GM12878 (cell line): ENCODE measurements around the gene PCDHGC4. TPM values are rescaled to one million over a fixed set of nuclear protein-coding genes. Genes with fewer than 3 reads are reported as not detected.

Source experiments
- BHLHE40 ChIP-seq, 2 experiments: fragments of 450-650 bp in 1 of 2; IDR thresholded peaks; 2 replicates each; pipeline ENCODE4 v1.6.1; 2011 to 2017; ENCODE audit warnings: low read depth in 2 of 2, borderline replicate concordance in 1 of 2, improper control_type of control experiment in 1 of 2, low read length in 1 of 2, mild to moderate bottlenecking in 1 of 2
- EED ChIP-seq: sonication (generic); IDR thresholded peaks from 2 replicates; pipeline ENCODE4 v1.6.1; 2016; ENCODE audit warnings: antibody characterized with exemption, low read depth
- EP300 ChIP-seq, 2 experiments: fragments of 150-350 bp in 1 of 2; IDR thresholded peaks; 2 replicates each; pipeline ENCODE4 v1.6.1; 2011 to 2012; ENCODE audit warnings: low read depth in 2 of 2, low read length in 2 of 2, borderline replicate concordance in 1 of 2, improper control_type of control experiment in 1 of 2, inconsistent platforms in 1 of 2; ENCODE audit not compliant: control insufficient read depth in 1 of 2
- ETV6 ChIP-seq, 2 experiments: fragments of 450-650 bp in 1 of 2; IDR thresholded peaks in 1 of 2; conservative IDR thresholded peaks in 1 of 2; 2 replicates each; pipeline ENCODE4 v1.6.1; 2014; ENCODE audit warnings: antibody characterized with exemption in 1 of 2, borderline replicate concordance in 1 of 2, low read depth in 1 of 2, mild to moderate bottlenecking in 1 of 2, moderate library complexity in 1 of 2
- FOS ChIP-seq: IDR thresholded peaks from 3 replicates; pipeline ENCODE4 v1.6.1; 2011; ENCODE audit warnings: borderline replicate concordance; ENCODE audit not compliant: insufficient read length; ENCODE audit errors: extremely low read depth
- GABPA ChIP-seq: IDR thresholded peaks from 2 replicates; pipeline ENCODE4 v1.6.1; 2014; ENCODE audit warnings: antibody characterized with exemption, low read depth, mild to moderate bottlenecking, inconsistent platforms
- LARP7 ChIP-seq: fragments of 450-650 bp; IDR thresholded peaks from 2 replicates; pipeline ENCODE4 v1.6.1; 2017; ENCODE audit warnings: mild to moderate bottlenecking
- PAX5 ChIP-seq: IDR thresholded peaks from 2 replicates; pipeline ENCODE4 v1.6.1; 2011; ENCODE audit warnings: low read depth, low read length, borderline replicate concordance
- PAX8 ChIP-seq: fragments of 450-650 bp; IDR thresholded peaks from 2 replicates; pipeline ENCODE4 v1.6.1; 2017; ENCODE audit warnings: mild to moderate bottlenecking, moderate library complexity
- RUNX3 ChIP-seq: IDR thresholded peaks from 2 replicates; pipeline ENCODE4 v1.6.1; 2012; ENCODE audit warnings: low read length, inconsistent platforms
- STAT3 ChIP-seq: IDR thresholded peaks from 2 replicates; pipeline ENCODE4 v1.6.1; 2011; ENCODE audit warnings: low read depth, low read length, improper control_type of control experiment
- ZNF217 ChIP-seq: fragments of 450-650 bp; IDR thresholded peaks from 2 replicates; pipeline ENCODE4 v1.6.1; 2017; ENCODE audit warnings: antibody characterized with exemption, mild to moderate bottlenecking
- ZZZ3 ChIP-seq: IDR thresholded peaks from 2 replicates; pipeline ENCODE4 v1.6.1; 2011; ENCODE audit warnings: low read depth; ENCODE audit not compliant: control insufficient read depth, insufficient read length
- polyA plus RNA-seq, 11 experiments: library from polyadenylated mRNA; depleted of rRNA in 4 of 11; unstranded in 6 of 11; stranded (reverse) in 5 of 11; fragments of >200 nt; fragmentation: Nextera tagmentation in 4 of 11; fragmentation: Illumina TruSeq in 1 of 11; extraction: Ambion mirVana in 4 of 11; extraction: Trizol in 1 of 11; gene quantifications; 1 replicate in 1 of 11; 2 replicates in 10 of 11; pipeline versions ENCODE4 v1.2.1 to v1.2.3, GENCODE V29; 2011 to 2016; ENCODE audit warnings: inconsistent platforms in 2 of 11, missing spikeins in 2 of 11, low read depth in 1 of 11
- total RNA-seq, 4 experiments: library from RNA; depleted of rRNA in 3 of 4; stranded (reverse); fragments of >200 nt in 3 of 4; fragmentation: Illumina TruSeq in 1 of 4; extraction: Trizol in 1 of 4; gene quantifications; 2 replicates each; pipeline versions ENCODE4 v1.2.1 to v1.2.3, GENCODE V29; 2013 to 2021
- TF ChIP-seq, protein P1 (sequence below): fragments of 450-650 bp; IDR thresholded peaks from 2 replicates; pipeline ENCODE4 v1.6.1; 2018; ENCODE audit warnings: borderline replicate concordance, mild to moderate bottlenecking; ENCODE audit not compliant: partially characterized antibody
- TF ChIP-seq, protein P2 (sequence below): IDR thresholded peaks from 2 replicates; pipeline ENCODE4 v1.6.1; 2011; ENCODE audit warnings: mild to moderate bottlenecking, low read depth, low read length, moderate library complexity; ENCODE audit not compliant: insufficient replicate concordance
- TF ChIP-seq, protein P3 (sequence below): fragments of 450-650 bp; conservative IDR thresholded peaks from 2 replicates; pipeline ENCODE4 v1.6.1; 2017; ENCODE audit warnings: mild to moderate bottlenecking, moderate library complexity
- TF ChIP-seq, protein P4 (sequence below): fragments of 450-650 bp; IDR thresholded peaks from 2 replicates; pipeline ENCODE4 v1.6.1; 2017; ENCODE audit warnings: mild to moderate bottlenecking
- TF ChIP-seq, protein P5 (sequence below), 3 experiments: IDR thresholded peaks in 2 of 3; conservative IDR thresholded peaks in 1 of 3; 2 replicates each; pipeline ENCODE4 v1.5.1; 2011; ENCODE audit warnings: low read depth in 3 of 3, low read length in 3 of 3, mild to moderate bottlenecking in 3 of 3, control low read depth in 2 of 3, moderate library complexity in 2 of 3, inconsistent platforms in 1 of 3, mixed read lengths in 1 of 3; ENCODE audit not compliant: control insufficient read depth in 2 of 3, insufficient read depth in 1 of 3; ENCODE audit errors: extremely low read depth in 1 of 3

Gene PCDHGC4
- total and polyA plus RNA-seq, 10 of the 15 experiments (the other 5 are each of a cell fraction or from before 2014, with no cell fraction given) = 0.04 to 1.2 (median 0.52) TPM

DNA sequence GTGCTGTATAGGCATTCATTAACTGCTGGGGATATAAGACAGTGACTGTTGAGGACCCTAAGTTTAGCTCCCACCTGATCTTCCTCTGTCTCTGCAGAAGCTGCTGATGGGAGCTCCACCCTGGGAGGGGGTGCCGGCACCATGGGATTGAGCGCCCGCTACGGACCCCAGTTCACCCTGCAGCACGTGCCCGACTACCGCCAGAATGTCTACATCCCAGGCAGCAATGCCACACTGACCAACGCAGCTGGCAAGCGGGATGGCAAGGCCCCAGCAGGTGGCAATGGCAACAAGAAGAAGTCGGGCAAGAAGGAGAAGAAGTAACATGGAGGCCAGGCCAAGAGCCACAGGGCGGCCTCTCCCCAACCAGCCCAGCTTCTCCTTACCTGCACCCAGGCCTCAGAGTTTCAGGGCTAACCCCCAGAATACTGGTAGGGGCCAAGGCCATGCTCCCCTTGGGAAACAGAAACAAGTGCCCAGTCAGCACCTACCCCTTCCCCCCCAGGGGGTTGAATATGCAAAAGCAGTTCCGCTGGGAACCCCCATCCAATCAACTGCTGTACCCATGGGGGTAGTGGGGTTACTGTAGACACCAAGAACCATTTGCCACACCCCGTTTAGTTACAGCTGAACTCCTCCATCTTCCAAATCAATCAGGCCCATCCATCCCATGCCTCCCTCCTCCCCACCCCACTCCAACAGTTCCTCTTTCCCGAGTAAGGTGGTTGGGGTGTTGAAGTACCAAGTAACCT is 26.2 kb downstream of the PCDHGC4 start (continued):
- TF ChIP-seq, protein P1, sequence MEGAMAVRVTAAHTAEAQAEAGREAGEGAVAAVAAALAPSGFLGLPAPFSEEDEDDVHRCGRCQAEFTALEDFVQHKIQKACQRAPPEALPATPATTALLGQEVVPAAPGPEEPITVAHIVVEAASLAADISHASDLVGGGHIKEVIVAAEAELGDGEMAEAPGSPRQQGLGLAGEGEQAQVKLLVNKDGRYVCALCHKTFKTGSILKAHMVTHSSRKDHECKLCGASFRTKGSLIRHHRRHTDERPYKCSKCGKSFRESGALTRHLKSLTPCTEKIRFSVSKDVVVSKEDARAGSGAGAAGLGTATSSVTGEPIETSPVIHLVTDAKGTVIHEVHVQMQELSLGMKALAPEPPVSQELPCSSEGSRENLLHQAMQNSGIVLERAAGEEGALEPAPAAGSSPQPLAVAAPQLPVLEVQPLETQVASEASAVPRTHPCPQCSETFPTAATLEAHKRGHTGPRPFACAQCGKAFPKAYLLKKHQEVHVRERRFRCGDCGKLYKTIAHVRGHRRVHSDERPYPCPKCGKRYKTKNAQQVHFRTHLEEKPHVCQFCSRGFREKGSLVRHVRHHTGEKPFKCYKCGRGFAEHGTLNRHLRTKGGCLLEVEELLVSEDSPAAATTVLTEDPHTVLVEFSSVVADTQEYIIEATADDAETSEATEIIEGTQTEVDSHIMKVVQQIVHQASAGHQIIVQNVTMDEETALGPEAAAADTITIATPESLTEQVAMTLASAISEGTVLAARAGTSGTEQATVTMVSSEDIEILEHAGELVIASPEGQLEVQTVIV = no peak
- TF ChIP-seq, protein P2, sequence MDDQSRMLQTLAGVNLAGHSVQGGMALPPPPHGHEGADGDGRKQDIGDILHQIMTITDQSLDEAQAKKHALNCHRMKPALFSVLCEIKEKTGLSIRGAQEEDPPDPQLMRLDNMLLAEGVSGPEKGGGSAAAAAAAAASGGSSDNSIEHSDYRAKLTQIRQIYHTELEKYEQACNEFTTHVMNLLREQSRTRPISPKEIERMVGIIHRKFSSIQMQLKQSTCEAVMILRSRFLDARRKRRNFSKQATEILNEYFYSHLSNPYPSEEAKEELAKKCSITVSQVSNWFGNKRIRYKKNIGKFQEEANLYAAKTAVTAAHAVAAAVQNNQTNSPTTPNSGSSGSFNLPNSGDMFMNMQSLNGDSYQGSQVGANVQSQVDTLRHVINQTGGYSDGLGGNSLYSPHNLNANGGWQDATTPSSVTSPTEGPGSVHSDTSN = no peak
- peak; percentile 22 to 68; a peak in 2 of 4 replicates for TF ChIP-seq BHLHE40 (IDR thresholded peaks at IDR 0.05; ENCODE audit: borderline replicate concordance in 1 of 2, low read depth in 2 of 2, low read length in 1 of 2)
- no peak for TF ChIP-seq GABPA
- no peak for TF ChIP-seq FOS
- TF ChIP-seq LARP7 = no peak
- no peak for TF ChIP-seq ZZZ3
- TF ChIP-seq, protein P3, sequence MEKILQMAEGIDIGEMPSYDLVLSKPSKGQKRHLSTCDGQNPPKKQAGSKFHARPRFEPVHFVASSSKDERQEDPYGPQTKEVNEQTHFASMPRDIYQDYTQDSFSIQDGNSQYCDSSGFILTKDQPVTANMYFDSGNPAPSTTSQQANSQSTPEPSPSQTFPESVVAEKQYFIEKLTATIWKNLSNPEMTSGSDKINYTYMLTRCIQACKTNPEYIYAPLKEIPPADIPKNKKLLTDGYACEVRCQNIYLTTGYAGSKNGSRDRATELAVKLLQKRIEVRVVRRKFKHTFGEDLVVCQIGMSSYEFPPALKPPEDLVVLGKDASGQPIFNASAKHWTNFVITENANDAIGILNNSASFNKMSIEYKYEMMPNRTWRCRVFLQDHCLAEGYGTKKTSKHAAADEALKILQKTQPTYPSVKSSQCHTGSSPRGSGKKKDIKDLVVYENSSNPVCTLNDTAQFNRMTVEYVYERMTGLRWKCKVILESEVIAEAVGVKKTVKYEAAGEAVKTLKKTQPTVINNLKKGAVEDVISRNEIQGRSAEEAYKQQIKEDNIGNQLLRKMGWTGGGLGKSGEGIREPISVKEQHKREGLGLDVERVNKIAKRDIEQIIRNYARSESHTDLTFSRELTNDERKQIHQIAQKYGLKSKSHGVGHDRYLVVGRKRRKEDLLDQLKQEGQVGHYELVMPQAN = no peak
- TF ChIP-seq PAX5 = peak; percentile 48; the same call in 1 of the 2 replicates
- TF ChIP-seq, protein P4, sequence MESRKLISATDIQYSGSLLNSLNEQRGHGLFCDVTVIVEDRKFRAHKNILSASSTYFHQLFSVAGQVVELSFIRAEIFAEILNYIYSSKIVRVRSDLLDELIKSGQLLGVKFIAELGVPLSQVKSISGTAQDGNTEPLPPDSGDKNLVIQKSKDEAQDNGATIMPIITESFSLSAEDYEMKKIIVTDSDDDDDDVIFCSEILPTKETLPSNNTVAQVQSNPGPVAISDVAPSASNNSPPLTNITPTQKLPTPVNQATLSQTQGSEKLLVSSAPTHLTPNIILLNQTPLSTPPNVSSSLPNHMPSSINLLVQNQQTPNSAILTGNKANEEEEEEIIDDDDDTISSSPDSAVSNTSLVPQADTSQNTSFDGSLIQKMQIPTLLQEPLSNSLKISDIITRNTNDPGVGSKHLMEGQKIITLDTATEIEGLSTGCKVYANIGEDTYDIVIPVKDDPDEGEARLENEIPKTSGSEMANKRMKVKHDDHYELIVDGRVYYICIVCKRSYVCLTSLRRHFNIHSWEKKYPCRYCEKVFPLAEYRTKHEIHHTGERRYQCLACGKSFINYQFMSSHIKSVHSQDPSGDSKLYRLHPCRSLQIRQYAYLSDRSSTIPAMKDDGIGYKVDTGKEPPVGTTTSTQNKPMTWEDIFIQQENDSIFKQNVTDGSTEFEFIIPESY = no peak
- peak; percentile 72 for TF ChIP-seq EED
- TF ChIP-seq, protein P5, sequence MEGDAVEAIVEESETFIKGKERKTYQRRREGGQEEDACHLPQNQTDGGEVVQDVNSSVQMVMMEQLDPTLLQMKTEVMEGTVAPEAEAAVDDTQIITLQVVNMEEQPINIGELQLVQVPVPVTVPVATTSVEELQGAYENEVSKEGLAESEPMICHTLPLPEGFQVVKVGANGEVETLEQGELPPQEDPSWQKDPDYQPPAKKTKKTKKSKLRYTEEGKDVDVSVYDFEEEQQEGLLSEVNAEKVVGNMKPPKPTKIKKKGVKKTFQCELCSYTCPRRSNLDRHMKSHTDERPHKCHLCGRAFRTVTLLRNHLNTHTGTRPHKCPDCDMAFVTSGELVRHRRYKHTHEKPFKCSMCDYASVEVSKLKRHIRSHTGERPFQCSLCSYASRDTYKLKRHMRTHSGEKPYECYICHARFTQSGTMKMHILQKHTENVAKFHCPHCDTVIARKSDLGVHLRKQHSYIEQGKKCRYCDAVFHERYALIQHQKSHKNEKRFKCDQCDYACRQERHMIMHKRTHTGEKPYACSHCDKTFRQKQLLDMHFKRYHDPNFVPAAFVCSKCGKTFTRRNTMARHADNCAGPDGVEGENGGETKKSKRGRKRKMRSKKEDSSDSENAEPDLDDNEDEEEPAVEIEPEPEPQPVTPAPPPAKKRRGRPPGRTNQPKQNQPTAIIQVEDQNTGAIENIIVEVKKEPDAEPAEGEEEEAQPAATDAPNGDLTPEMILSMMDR (IDR thresholded peaks at IDR 0.05 in 2 of 3, conservative IDR thresholded peaks at IDR 0.05 in 1 of 3; ENCODE audit: control insufficient read depth in 2 of 3, extremely low read depth in 1 of 3, insufficient read depth in 1 of 3, low read depth in 3 of 3, low read length in 3 of 3) = no peak
- TF ChIP-seq STAT3 = no peak
- TF ChIP-seq ETV6 (conservative IDR thresholded peaks at IDR 0.05 in 1 of 2, IDR thresholded peaks at IDR 0.05 in 1 of 2; ENCODE audit: borderline replicate concordance in 1 of 2, low read depth in 1 of 2) = no peak
- TF ChIP-seq RUNX3 = no peak
- no peak for TF ChIP-seq PAX8
- TF ChIP-seq EP300 (IDR thresholded peaks at IDR 0.05; ENCODE audit: borderline replicate concordance in 1 of 2, control insufficient read depth in 1 of 2, low read depth in 2 of 2, low read length in 2 of 2) = peak; percentile 24 to 42; a peak in 1 of 4 replicates
- TF ChIP-seq ZNF217 = no peak
